HPDE6-E6E7 (cell line): ENCODE measurements around the gene SPATA9.
"Not testable (repeated sequence)": the region's sequence is repeated elsewhere in the genome, so short reads cannot be mapped to it uniquely, and the experiment has no call there.

Experiments used
- DNase-seq: peaks from one replicate; pipeline ENCODE4 v3.0.0; 2011; ENCODE audit warnings: missing footprints; ENCODE audit errors: extremely low spot score

Gene SPATA9

DNA sequence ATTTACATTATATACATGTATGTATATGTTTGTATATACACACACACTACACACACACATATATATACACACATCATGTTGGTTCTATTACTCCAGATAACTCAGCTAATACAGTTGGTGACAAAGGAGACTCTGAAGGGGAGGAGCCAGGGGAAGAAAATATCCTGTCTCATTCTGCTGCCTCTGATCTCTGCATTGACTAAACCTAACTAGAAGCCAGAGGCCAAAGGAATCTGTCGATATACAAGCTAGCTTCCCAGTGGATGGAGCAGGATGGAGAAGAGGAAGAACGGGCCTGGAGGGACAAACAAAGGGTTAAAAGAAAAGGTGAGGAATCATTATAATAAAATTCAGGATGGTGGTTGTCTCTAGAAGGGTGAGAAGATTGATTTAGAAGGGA, 34.6 kb upstream of the SPATA9 start:
- no peak for DNase-seq

DNA sequence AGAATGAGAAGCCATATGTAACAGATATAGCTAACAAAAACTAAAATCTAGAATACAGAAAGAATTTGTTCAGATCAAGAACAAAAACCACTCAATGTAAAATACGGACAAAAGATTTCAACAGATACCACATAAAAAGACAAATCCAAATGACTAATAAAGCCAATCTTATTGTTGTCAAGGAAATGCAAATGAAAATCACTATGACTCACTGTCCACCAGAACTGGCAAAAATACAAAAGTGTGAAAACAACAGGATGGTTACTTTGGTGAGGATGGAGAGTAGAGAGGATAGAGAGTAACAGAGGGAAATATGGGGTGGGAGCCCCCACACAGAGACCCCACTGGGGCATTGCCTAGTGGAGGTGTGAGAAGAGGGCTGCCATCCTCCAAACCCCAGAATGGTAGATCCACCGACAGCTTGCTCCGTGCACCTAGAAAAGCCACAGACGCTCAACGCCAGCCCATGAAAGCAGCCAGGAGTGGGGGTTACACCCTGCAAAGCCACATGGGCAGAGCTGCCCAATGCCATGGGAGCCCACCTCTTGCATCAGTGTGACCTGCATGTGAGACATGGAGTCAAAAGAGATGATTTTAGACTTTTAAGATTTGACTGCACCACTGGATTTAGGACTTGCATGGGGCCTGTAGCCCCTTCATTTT, 33.1 kb upstream of the SPATA9 start:
- DNase-seq, result peak; percentile 61

DNA sequence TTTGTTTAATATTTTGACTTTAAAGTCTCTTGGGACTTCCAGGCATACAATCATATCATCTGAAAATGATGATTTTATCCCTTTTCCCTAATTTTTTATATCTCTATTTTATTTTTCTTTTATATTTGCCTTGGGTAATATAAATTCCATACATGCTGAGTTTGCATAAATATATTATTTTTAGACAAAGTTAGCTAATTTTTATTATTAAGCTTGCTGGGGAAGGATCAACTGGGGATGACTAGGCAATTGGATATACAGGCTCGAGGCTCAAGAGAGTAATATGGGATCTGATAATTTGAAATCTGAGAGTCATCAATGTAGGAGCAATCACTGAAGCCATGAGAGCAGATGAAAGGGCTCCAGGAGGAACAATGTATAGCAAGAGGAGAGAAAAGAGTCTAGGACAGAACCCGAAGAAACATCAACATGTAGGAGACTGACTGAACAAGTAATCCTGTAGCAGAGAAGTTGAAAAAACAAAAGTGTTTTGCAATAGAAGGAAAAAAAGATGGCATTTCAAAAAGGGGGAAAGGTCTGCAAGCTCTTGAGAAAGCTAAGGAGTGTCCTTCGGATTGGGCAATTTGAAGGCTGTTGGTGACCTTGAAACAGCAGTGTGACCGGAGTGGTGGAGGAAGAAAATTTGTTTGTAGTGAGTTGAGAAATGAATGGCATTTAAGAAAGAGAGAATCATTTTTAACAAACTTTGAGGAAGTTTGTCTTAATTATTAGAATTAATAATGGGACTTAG, 31.3 kb upstream of the SPATA9 start:
- no peak for DNase-seq

DNA sequence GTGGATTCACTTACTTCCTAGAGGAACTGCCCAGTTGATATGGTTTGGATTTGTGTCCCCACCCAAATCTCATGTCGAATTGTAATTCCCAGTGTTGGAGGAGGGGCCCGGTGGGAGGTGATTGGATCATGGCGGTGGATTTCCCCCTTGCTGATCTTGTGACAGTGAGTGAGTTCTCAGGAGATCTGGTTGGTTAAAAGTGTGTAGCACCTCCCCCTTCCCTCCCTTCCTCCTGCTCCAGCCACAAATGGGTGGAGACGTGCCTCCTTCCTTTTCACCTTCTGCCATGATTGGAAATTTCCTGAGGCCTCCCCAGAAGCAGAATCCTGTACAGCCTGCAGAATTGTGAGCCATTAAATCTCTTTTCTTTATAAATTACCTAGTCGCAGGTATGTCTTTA, 30.5 kb upstream of the SPATA9 start:
- not testable (repeated sequence) for DNase-seq

DNA sequence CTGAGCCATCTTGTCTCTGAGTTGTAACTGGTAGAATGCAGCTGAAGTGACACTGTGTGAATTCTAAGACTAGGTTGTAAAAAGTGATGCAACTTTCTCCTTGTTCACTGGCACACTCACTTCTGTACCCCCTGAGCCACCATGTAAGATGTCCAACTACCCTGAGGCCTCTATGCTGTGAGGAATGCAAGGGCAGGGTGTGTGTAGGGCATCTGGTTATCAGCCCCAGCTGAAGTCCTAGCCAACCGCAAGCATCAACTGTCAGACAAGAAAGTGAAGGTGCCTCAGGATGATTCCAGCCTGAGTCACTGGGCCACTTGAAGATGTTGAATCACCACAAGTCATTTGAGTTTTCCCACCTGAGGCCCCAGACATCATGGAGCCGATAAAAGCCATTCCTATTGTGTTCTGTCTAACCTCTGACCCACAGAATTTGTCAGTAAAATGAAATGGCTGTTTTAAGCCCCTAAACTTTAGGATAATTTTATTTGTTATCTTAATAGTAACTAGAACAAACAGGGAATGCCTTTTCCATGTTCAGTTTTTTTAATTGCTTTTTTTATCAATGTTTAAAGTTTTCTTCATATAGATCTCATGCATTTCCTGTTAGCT, 29.7 kb upstream of the SPATA9 start:
- DNase-seq, result peak; percentile 94

DNA sequence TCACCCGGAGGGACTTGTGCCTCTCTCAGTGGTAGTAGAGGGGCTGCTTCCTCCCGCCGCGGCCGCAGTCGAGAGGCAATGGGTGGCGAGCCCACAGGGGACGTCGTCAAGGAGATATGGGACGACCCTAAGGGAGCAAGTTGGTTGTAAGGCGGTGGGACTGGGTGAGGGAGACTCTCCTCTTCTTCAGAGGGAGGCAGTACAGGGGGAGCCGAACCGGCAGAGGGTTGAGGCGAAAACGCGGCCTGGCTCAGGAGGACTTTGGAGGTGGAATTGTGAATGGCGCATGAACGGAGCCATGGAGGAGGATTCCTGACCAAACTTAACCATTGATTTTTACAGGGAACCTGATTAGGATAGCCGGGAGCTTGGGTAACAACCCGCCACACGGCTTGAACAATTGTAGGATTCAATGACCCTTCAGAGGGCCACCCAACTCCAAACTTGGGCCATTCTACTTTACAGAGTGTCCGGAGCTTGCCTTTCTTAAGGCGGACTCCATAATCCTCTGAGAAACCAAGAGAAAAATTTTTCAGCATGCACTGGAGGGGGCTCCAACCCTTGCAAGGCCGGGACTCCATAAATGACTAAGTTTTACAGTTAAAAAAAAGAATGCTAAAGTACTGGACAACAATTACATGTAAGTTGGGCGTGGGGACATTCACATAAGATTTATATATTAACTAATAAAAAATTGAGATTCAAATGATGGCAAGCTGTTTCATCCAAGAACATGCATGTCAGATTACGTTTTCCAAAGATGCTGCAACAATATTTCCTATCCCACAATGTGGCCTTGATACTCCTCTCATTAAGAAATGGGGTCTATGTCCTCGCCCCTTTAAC, 28.9 kb upstream of the SPATA9 start:
- no peak for DNase-seq

DNA sequence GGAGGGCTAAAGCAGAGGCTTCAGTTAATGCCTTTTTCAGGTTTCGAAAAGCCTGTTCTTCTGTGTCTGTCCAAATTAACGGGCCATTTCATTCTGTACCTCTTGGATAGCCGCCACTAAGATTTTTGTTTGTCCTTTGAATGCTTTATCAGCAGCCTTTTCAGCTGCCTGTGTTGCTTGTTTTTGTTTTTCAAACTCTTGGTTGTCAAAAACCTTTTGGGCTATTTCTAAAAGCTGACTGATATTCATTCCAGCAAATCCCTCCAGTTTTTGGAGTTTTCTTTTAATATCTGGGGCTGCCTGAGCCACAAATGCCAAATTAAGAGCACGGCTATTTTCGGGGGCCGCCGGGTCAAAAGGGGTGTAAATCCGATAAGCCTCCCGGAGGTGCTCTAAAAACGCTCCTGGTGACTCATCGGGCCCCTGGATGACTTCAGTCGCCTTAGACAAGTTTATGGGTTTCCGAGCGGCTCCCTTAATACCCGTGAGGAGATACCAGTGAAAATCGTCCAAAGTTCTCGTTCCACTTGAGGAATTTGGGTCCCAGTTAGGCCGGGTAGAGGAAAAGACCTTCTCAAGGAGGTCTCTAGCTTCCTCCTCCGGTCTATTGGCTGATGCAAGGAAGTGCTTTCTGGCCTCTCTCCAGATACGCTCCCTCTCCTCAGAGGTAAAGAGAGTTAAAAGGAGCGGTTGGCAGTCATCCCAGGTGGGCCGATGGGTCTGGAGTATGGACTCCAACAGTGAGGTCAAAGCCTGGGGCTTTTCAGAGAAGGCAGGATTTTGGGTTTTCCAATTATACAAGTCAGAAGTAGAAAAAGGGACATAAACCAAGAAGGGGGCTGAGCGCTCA, 28.1 kb upstream of the SPATA9 start:
- not testable (repeated sequence) for DNase-seq

DNA sequence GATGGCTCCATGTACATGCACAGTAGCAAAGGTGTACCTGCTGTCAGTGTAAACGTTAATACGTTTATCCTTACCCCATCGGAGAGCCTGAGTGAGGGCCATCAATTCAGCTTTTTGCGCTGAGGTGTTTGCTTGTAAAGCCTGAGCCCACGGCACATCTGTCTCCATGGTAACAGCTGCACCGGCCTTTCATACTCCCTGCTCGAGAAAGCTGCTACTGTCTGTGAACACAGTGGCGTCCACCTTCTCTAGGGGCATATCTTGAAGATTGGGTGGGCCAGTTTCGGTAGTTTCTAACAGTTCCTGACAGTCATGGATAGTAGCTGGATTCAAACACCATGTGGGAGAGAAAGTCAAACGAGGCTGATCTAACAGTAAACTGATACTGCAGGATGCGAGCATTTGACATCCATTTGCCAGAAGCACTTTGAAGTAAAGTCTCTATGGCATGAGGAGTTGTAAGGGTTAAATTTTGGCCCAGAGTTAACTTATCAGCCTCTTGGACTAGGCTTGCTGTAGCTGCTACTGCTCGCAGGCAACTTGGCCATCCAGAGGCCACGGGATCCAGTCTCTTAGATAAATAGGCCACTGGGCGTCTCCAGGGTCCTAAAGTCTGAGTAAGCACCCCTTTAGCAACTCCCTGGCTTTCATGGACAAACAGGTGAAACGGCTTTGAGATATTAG, 27.3 kb upstream of the SPATA9 start:
- no peak for DNase-seq

DNA sequence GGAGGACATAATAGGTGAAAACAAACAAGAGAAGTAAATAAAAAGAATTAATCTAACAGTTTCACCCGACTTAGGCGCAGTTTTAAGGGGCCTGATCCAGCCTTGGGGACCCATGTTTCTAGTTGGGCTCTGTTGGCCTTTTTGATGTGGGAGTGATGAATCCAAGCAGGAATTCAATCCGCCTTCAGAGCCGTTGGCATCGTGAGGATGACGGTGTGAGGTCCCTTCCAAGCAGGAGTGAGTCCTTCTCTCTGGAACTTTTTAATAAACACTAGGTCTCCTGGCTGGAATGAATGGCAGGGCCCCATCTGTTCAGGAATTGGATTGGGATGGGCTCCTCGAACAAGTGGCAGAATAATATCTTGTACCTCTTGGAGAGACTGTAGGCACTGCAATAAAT, 26.1 kb upstream of the SPATA9 start:
- DNase-seq, result no peak

DNA sequence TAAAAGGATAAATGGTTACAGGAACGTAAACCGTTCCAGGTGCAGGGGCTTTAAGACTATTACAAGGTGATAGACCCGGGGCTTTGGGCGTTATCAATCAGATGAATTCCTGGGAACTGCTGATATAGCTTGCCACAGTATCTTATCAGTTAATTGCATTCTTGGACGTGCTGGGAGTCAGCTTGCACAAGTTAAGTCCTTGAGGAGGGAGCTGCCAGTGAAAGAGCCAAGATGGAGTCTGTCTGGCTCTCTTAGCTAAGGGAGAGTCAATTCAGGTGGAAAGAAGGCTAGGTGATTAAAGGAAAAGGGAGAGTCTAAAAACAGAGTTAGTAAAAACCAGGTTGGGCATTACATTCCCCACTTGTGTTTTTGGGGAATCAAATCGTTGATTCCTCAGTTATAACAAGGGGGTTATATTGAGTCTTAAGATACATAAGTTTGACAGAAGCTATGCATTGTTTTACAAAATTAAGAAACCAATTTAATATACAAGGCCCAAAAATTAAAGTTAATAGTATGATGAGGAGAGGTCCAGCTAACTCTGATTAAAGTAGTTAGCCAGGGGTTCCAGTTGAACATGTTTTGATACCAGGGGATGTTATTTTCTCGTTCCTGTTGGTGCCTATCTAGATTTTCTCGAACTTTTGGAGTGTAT, 24.9 kb upstream of the SPATA9 start:
- DNase-seq, result not testable (repeated sequence)

DNA sequence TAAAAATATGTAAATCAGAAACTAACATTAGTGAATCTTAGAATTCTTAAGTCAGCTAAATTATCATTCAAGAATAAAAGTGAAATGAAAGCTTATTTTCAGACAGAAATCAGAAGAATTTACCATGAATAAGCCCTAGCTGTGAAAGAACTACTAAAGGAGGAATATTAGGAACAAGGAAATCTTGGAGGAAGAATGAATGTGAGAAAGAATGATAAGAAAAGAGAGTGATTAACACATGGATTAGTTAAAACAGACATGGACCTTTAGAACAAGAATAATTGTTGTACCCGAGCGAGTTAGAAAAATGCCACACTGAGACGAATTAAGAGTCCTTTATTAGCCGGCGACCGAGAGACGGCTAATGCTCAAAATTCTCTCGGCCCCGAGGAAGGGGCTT, 24.3 kb upstream of the SPATA9 start:
- DNase-seq, result no peak

DNA sequence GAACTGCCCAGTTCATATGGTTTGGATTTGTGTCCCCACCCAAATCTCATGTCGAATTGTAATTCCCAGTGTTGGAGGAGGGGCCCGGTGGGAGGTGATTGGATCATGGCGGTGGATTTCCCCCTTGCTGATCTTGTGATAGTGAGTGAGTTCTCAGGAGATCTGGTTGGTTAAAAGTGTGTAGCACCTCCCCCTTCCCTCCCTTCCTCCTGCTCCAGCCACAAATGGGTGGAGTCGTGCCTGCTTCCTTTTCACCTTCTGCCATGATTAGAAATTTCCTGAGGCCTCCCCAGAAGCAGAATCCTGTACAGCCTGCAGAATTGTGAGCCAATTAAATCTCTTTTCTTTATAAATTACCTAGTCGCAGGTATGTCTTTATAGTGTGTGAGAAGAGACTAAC, 23.4 kb upstream of the SPATA9 start:
- DNase-seq, result not testable (repeated sequence)

DNA sequence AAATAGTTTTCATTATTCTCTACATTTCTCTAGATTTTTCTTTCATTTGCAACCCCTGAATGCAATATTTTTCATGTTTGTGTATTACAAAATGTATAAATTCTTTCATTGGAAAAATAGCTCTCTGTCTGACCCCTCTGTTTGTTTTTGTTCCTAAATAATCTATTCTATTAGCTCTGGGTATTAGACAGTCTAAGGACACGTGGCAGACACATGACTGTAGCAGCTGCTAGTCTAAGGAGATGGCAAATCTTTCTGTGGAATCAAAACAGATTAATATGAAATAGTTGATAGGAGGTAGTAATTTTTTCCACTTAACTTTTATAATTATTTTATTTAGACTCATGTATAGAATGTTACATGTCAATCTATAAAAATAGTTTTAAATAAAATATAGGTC, 21.4 kb upstream of the SPATA9 start:
- no peak for DNase-seq

DNA sequence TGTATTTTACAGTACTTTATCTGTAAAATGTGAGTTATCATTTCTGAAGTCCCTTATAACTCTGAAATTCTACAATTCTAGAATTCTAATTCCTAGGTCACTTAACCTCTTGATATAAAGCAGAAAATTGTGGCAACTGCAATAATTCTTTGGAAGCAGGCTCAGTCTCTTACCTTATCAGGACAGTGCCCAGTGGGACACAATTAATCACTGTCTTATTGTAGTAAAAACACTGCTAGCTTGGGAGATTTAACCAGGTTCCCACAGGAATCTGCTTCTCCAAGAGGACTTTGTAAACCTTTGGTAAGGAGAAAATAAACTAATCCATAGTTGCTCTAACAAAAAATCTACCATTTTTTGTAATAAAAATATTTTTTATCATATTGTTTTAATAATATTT, 18.3 kb upstream of the SPATA9 start:
- DNase-seq, result no peak

DNA sequence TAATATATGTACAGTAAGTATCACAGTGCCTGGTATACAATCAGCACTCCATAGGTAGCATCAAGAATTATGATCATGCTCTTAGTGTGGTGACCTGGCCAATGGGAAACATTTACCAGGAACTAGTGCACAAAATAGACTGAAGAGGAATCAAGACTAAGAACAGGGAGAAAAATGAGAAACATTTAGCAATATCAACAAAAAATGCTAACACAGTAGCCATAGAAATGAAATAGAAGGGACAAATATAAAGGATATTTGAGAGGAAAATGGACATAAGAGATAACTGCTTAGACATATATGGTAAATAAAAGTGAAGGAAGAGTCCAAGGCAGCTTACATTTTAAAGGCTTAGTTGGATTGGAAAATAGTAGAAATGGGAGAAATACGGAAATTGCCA, 16.5 kb upstream of the SPATA9 start:
- no peak for DNase-seq

DNA sequence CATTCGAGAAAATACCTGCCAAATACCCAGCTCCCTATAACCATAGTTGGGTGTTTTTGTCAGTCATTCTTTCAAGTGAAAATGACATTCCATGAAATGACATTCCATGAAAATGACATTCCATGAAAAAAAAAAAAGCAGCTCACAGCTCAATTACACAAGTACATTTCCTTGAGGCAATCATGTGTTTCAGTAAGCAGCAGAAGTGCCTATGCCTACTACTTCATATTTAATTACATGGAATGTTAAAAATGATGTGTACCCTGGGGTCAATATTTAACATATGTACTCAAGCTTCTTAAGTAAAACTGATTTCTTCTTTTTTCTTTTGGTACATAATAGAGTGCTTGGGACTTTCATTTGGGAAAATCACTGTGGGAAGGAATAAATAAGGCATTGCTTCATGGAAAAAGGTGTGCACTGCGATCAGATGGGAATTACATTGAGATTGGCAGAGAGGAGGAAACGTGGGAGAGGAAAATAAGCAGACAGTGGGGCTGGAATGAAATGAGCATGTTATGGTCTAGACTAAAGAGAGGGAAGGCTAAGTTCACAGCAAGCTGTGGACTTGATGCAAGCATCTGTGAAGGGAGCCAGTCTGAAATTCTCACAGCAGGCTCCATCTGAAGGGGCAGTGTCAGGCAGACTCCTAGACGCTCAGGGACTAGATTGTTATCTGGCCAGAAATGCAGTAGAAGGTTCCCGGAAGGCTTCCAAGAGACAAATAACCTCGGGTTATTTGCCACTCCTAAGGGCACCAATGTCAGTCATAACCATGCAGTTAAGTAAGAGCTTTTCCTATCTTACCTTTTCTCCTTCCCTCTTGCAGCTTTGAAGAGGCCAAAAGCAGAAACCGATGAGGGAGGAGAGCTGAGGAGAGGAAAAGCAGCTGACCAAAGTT, 15.2 kb upstream of the SPATA9 start:
- no peak for DNase-seq

DNA sequence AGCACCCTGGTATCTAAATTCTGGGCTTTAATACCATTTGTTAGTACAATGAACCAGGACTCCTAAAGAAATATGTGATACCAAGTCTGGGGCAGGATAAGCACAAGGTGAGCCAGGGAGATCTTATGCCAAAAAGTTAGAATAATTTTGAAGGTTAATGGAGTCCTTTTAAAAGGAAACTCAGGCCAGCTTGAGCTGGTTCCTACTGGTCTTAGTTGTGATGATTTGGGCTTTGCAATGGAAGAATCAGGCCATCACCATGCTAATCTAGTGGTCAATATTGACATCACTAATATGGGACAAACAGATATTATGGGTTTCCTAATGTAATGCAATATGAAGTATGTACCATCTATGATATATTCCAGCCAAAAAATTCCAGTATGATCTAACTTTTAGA, 7.5 kb upstream of the SPATA9 start:
- DNase-seq, result no peak

DNA sequence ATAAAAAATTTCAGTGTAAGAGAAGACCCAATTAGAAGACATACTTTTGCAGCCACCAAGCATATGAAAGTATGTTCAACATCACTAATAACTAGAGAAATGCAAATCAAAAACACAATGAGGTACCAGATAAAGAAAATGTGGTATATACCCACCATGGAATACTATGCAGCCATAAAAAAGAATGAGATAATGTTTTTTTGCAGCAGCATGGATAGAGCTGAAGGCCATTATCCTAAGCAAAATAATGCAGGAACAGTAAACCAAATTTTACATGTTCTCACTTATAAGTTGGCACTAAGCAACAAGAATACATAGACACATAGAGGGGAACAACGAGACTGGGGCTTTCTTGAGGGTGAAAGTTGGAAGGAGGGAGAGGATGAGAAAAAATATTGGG, 6.9 kb upstream of the SPATA9 start:
- no peak for DNase-seq

DNA sequence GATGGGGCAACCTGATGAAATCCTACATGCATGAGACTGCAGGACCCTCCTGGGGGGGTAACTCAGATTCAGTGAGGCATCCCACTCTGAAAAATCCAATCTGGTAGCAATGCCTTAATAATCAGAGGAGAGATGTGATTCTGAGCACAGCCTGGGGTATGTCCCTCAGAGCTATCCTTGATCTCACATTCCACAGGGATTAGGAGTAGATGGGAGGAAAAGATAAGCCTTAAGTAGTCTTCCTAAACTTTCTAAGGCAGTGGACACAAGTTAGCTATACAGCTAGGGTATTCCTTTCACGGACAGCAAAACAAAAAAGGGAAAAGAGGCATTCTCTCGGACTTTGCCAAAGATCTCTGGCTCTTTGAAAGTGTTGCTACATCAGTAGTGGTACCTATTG, 3.9 kb upstream of the SPATA9 start:
- DNase-seq, result no peak
